Measurements from ENCODE around the gene PNMT.

The PNMT gene

DNA sequence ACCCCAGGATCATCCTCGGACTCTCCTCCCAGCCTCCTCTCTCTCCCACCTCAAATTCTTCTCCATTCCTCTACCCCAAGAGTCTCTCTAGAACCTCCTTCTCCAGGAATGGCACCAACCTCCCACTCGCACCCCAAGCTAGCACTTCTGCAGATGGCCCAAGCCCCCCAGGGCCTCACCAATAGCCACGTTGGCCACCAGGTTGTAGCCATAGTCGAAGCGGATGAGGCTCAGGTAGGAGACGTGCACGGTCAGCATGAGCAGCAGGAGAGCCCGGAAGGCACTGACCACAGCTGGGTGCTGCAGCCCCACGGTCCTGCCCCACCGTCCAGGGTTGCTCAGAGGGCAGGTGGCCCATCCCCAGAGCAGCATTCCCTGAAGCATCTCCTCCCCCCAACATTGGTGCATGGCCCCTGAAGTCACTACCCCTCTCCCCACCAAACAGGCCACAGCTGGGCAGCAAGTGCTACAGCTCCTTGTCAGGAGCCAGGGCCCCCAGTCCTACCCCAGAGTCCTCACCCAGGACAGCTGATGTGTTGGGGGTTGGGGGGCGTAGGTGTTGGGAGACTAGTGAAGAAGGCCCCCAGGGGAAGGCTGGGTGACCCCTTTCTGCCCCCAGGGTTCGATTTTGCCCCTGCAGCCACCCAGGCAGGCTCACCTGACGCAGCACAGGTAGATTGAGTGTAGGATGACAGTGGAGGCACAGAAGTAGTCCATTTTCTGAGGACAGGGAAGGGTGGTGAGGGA is 5.3 kb downstream of the PNMT start:
- H3K27me3 ChIP-seq (ENCODE audit: insufficient read depth, low read length): no peaks in the 10 kb centered on the region
- H3K9me3 ChIP-seq (ENCODE audit: low read length): no peaks in the 10 kb centered on the region
- no peaks in the 10 kb centered on the region for H3K36me3 ChIP-seq (ENCODE audit: insufficient read depth, low read length)
- no peak overlapping the region for H2AFZ ChIP-seq (ENCODE audit: low read depth, low read length)
- peaks cover 3% of the 10 kb centered on the region for H3K4me1 ChIP-seq (ENCODE audit: insufficient read depth, low read length)
- no peak overlapping the region for H3K4me3 ChIP-seq (ENCODE audit: low read length)

DNA sequence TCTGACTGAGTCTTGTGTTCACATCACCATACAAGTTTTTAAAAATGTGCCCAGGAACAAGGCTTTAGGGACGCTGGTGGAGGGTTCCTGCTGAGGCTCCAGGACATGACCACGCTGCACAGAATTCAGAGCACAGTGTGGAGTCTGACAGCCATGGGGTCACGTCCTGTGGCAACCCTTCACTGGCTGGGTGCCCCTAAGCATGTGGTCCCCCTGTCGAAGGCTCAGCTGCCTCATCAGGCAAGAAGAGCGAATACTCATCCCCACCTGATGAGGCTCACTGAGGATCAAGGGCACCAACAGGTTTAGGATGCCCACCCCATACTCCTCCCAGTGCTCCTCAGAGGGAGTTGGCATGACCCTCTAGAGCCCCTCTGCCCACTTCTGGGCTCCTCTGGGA is 5.9 kb downstream of the PNMT start:
- Histone ChIP-seq H3K36me3 (ENCODE audit: insufficient read depth, low read length) (no peaks in the 10 kb centered on the region), H3K27me3 (ENCODE audit: insufficient read depth, low read length) (no peaks in the 10 kb centered on the region), H3K4me1 (ENCODE audit: insufficient read depth, low read length) (no peaks in the 10 kb centered on the region), H3K9me3 (ENCODE audit: low read length) (no peaks in the 10 kb centered on the region), H3K4me3 (ENCODE audit: low read length) (no peak overlapping the region), H2AFZ (ENCODE audit: low read depth, low read length) (no peak overlapping the region)

DNA sequence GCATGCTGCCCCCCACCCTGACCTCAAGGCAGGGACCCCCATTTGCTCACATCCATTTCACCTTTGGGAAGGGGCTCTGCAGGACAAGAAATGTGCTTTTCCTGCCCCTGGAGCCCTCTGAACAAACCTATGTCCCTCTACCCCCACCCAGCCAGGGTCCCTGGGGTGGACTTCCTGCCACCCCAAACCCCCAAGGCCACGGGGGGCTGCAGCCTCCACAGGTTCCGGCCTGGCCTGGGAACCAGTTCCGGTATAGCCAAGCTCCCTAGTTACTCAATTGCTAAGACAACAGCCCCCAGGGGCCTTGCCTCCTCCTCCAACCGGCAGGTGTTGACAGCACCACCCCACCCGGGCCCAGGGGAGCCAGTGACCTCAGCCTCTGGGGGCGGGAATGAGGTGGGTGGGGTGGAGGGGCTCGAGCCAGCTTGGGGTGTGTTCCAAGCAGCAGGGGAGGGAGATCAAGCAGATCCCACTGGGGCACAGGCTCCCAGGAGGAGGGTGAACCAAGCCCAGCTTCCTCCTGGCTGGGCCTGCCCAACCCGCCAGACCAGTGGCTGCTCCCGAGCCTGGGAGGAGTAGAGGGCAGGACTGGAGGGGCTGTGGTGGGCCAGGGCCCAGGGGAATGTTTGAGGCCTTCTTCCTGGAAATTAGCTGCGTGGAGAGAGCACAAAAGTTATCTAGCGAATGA is 6.6 kb downstream of the PNMT start:
- Histone ChIP-seq H3K27me3 (ENCODE audit: insufficient read depth, low read length) (no peaks in the 10 kb centered on the region), H3K4me1 (ENCODE audit: insufficient read depth, low read length) (no peaks in the 10 kb centered on the region), H3K36me3 (ENCODE audit: insufficient read depth, low read length) (no peaks in the 10 kb centered on the region), H3K4me3 (ENCODE audit: low read length) (no peak overlapping the region), H3K9me3 (ENCODE audit: low read length) (no peaks in the 10 kb centered on the region), H2AFZ (ENCODE audit: low read depth, low read length) (no peak overlapping the region)

DNA sequence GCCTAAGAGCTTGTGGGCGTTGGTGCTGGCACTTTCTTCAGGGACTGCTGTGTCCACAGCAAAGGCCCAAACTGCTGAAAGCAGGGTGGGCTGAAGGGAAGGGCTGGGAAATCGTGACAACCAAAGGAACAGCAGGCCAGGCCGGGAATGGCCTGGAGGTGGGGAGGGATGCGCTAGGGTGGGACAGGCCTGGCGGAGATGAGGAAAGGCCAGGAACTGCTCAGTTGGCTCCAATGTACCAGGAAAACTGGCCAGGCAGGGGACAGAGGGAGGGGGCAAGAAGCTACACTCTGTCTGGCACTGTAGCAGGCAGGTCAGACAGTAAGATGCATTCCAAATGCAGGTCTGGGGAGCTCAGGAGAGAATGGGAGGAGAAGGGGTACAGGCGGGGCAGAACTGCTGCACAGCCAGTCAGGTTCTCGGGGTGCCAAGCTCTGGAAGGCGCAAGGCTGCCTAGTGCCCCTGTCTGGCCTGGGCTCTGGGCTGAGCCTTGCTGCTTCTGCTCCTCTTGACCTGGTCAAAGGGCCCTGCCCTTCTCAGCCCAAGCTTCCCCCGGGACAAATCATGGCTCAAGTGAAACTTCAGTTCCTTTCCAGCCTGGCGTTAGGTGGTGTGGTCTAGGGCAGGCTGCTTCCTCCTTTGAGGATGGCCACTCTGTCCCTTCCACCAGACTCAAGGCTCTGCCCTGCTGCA is 7.3 kb downstream of the PNMT start:
- Histone ChIP-seq H2AFZ (ENCODE audit: low read depth, low read length) (no peak overlapping the region), H3K4me3 (ENCODE audit: low read length) (no peak overlapping the region), H3K36me3 (ENCODE audit: insufficient read depth, low read length) (no peaks in the 10 kb centered on the region), H3K4me1 (ENCODE audit: insufficient read depth, low read length) (no peaks in the 10 kb centered on the region), H3K9me3 (ENCODE audit: low read length) (no peaks in the 10 kb centered on the region), H3K27me3 (ENCODE audit: insufficient read depth, low read length) (no peaks in the 10 kb centered on the region)

DNA sequence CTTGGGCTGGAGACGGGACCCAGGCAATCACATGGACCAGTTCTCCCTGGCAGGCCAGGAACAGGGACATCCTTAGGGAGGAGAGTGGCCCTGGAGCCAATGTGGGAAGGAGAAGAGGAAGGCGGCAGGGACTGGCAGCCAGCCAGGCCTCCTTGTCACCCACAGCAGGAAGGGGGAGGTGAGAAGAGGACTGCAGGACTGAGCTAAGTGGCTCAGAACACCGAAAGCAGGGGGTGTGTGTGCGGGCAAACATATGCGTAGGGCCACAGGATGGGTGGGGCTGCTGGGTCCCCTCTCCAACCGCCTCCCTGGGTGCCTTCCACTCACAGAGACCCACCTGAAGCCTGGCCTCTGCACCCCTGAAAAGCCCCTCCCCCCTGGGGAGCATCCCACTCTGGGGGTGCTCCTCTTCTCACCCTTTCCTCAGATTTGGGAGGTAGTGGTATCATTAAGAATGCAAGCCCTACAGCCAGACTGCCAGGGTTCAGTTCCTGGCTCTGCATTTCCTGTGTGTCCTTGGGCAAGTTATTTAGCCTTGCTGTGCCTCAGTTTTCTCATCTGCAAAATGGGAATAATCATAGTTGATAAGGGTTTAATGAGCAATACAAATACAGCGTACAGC is 8.1 kb downstream of the PNMT start:
- no peak overlapping the region for H3K4me3 ChIP-seq (ENCODE audit: low read length)
- no peak overlapping the region for H2AFZ ChIP-seq (ENCODE audit: low read depth, low read length)
- H3K27me3 ChIP-seq (ENCODE audit: insufficient read depth, low read length): no peaks in the 10 kb centered on the region
- H3K36me3 ChIP-seq (ENCODE audit: insufficient read depth, low read length): no peaks in the 10 kb centered on the region
- H3K4me1 ChIP-seq (ENCODE audit: insufficient read depth, low read length): no peaks in the 10 kb centered on the region
- H3K9me3 ChIP-seq (ENCODE audit: low read length): no peaks in the 10 kb centered on the region

DNA sequence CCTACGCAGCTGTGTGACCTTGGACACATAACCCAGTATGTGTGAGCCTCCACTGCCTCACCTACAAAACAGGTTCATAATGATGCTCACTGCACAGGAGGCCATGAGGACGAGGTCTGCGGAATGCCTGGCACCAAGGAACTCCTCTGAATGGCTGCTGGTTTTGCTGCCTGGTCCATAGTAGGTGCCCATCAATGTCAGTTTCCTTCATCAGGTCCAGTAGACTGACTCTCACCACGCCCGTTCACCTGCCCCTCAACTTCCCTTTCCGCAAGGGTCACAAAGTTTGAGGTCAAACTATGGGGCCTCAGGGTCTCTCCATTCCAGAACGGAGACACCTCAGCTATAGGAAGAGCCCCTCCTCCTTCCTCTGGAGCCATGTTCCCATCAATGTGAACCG is 8.8 kb downstream of the PNMT start:
- H3K9me3 ChIP-seq (ENCODE audit: low read length): no peaks in the 10 kb centered on the region
- H3K4me1 ChIP-seq (ENCODE audit: insufficient read depth, low read length): no peaks in the 10 kb centered on the region
- no peak overlapping the region for H2AFZ ChIP-seq (ENCODE audit: low read depth, low read length)
- H3K36me3 ChIP-seq (ENCODE audit: insufficient read depth, low read length): no peaks in the 10 kb centered on the region
- no peak overlapping the region for H3K4me3 ChIP-seq (ENCODE audit: low read length)
- no peaks in the 10 kb centered on the region for H3K27me3 ChIP-seq (ENCODE audit: insufficient read depth, low read length)

DNA sequence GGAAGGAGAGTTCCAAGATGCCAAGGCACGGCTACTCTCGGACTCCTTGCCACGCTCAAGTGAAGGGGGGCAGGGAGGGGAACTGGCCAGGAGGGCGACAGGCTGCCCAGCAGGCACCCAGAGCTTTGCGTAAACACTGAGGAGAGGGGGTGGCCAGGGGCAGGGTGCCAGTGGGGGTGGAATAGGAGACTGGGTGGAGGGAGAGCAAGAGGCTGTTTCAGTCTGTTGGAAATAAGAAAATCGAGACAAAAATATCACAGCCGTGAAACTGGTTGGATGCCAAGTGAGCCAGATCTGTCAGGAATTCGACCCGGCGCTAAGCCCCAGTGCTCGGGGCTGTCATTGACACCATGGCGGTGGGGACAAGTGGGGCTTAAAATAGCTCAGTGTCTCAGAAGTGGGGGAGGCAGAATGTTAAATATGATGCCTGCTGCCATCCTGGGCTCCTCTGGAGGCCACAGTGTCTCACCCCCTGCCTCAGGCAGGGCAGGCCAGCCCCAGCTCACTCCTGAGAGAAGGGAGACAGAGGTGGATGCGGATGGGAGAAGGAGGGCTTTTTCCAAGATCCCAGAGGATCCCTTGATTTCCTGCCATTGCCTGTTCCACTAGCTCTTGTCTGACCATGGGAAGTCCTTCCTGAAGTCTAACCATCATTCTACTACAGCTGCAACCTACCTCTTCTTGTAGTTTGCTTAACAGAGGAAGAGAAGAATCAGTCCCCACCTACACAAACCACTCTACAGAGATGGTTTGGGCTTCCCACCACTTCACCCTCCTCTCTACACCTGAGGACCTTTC is 9.5 kb downstream of the PNMT start:
- H3K9me3 ChIP-seq (ENCODE audit: low read length): no peaks in the 10 kb centered on the region
- H3K4me3 ChIP-seq (ENCODE audit: low read length): no peak overlapping the region
- no peaks in the 10 kb centered on the region for H3K4me1 ChIP-seq (ENCODE audit: insufficient read depth, low read length)
- no peak overlapping the region for H2AFZ ChIP-seq (ENCODE audit: low read depth, low read length)
- H3K36me3 ChIP-seq (ENCODE audit: insufficient read depth, low read length): no peaks in the 10 kb centered on the region
- no peaks in the 10 kb centered on the region for H3K27me3 ChIP-seq (ENCODE audit: insufficient read depth, low read length)

DNA sequence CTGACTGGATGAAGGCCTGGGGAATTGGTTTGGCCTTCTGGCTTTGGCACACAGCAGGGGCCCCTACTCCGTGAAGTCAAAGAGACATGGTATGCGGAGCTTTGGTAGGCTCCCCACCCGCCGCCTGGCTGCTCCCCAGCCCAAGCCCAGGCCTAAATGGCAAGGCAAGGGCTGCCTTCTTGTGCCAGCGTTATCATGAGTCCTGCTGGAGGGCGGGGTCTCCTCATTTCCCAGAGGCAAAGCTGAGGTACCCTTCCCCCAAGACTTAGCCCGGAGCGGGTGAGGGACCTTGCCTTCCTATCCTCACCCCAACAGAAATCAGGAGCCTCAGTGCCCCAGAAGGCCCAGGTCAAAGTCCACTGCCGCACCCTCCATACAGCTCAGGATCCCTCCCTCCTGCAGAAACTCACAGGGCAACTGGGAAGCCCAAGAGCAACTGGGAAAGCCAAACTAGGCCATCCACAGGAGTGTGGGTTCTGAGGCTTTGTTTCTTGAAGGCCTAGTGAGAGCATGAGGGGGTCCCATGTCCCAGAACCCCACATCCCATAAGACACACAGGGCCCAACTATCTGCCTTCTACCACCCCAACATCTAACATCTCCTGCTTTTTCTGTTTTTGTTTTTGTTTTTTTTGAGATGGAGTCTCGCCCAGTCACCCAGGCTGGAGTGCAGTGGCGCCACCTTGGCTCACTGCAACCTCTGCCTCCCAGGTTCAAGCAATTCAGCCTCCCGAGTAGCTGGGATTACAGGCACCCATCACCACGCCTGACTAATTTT is 10.3 kb downstream of the PNMT start:
- no peaks in the 10 kb centered on the region for H3K9me3 ChIP-seq (ENCODE audit: low read length)
- no peak overlapping the region for H2AFZ ChIP-seq (ENCODE audit: low read depth, low read length)
- H3K4me3 ChIP-seq (ENCODE audit: low read length): no peak overlapping the region
- no peaks in the 10 kb centered on the region for H3K36me3 ChIP-seq (ENCODE audit: insufficient read depth, low read length)
- no peaks in the 10 kb centered on the region for H3K4me1 ChIP-seq (ENCODE audit: insufficient read depth, low read length)
- no peaks in the 10 kb centered on the region for H3K27me3 ChIP-seq (ENCODE audit: insufficient read depth, low read length)

DNA sequence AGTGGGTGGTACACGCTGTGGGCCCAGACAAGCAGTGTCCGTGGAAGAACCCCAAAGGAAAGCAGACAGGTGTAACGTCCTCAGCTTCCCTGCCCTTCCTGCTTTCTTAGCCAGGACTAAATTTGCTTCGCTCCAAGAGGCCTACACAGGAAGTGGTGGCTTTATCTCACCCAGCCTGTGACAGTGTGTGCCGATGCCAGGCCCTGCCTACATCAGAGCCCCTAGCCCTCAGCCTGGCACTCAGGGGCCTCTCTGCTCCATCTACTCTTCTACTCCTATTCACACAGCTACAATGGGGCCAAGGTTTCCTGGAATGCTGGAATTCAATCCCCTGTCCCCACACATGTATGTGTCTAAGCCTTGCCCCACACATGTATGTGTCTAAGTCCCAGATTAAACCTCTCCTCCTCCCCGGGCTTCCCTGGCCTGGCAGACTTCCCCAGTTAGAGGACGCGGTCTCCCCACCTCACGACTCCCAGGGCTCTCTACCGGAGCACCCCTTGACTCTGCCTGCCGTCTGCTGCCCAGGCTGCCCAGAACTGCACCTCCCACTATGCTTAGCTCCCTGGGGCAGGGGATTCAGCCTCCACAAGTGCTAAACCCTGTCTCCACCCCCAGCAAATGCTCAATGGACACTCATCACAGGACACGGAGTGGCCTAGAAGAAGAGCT is 11.4 kb downstream of the PNMT start:
- no peak overlapping the region for H3K4me3 ChIP-seq (ENCODE audit: low read length)
- no peak overlapping the region for H2AFZ ChIP-seq (ENCODE audit: low read depth, low read length)
- H3K9me3 ChIP-seq (ENCODE audit: low read length): no peaks in the 10 kb centered on the region
- no peaks in the 10 kb centered on the region for H3K27me3 ChIP-seq (ENCODE audit: insufficient read depth, low read length)
- H3K36me3 ChIP-seq (ENCODE audit: insufficient read depth, low read length): peaks cover 6% of the 10 kb centered on the region
- H3K4me1 ChIP-seq (ENCODE audit: insufficient read depth, low read length): no peaks in the 10 kb centered on the region

DNA sequence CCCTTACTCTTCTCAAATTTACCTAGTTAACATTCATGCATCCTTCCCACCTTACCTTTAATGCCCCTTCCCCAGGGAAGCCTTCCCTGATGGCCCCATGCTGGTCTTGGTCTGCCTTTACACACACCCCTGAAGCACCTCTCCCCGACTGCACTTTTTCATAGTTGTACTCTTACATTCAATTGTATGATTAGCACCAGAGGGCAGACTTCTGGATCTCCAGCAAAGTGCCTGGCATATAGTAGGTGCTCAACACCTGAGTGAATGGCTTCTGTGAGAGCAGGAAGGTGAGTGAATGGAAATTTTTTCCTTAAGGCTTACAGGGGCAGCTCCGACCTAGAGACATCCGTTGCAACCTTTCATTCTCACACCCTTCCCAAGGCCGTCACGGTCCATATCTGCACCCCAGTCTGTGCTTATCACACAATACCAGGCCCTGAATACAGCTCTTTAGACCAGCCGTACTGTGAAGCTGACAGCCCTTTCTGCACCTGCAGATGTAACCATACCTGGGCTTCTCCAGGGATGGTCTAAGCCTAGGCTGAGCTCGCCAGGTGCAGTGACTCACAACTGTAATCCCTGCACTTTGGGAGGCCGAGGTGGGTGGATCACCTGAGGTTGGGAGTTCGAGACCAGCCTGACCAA is 15.2 kb downstream of the PNMT start:
- no peak overlapping the region for H2AFZ ChIP-seq (ENCODE audit: low read depth, low read length)
- H3K36me3 ChIP-seq (ENCODE audit: insufficient read depth, low read length): peaks cover 7% of the 10 kb centered on the region
- no peaks in the 10 kb centered on the region for H3K9me3 ChIP-seq (ENCODE audit: low read length)
- no peaks in the 10 kb centered on the region for H3K27me3 ChIP-seq (ENCODE audit: insufficient read depth, low read length)
- peaks cover 6% of the 10 kb centered on the region for H3K4me1 ChIP-seq (ENCODE audit: insufficient read depth, low read length)
- no peak overlapping the region for H3K4me3 ChIP-seq (ENCODE audit: low read length)

DNA sequence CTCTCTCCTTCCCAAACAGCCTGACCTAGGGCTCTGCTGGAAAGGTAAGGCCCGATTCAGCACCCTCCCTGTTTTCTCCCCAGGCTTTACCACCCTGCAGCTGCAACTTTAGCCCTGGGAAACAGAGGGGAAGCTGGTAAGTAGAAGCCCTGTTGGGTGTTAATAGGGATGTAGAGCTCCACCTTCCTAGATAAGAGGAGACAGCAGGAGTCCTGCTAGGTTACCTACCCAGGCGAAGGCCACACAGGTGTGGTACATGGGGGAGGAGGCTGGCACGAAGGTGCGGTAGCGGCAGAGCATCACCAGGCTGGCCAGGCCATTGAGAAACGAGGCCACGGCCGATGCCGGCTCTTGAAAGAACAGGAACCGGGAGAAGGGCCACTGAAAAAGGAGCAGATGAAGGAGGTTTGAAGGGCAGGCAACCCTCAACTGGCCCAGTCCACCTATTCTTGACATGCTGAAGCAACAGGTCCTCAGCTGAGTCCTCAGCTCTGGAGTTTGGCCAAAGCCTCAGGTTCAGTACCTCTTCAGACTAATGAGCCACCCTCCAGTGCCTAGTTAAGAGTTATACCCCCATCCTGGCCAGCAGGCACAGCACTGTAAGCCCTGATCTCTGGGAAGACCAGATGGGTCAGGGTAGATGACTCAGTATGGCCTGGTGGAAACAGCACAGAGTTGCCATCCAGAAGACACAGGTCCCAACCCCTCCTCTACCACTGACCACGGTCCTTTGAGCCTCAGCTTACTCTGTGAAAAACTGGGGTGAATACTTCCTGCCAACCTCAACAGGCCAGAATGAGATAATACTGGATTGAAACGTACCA is 16.3 kb downstream of the PNMT start:
- Histone ChIP-seq H3K4me3 (ENCODE audit: low read length) (no peak overlapping the region), H3K27me3 (ENCODE audit: insufficient read depth, low read length) (no peaks in the 10 kb centered on the region), H3K4me1 (ENCODE audit: insufficient read depth, low read length) (peaks cover 15% of the 10 kb centered on the region), H2AFZ (ENCODE audit: low read depth, low read length) (no peak overlapping the region), H3K9me3 (ENCODE audit: low read length) (no peaks in the 10 kb centered on the region), H3K36me3 (ENCODE audit: insufficient read depth, low read length) (peaks cover 7% of the 10 kb centered on the region)

Measured in neuron (in vitro differentiated cells).